ENCODE results near the gene ARL17B. TPM values are rescaled to one million over a fixed set of nuclear protein-coding genes. Genes with fewer than 3 reads are reported as not detected.
"Not testable (repeated sequence)": the region's sequence is repeated elsewhere in the genome, so short reads cannot be mapped to it uniquely, and the experiment has no call there.

ARL17B gene
- total RNA-seq, 1 donor from 2014 or later: 13.1 TPM

DNA sequence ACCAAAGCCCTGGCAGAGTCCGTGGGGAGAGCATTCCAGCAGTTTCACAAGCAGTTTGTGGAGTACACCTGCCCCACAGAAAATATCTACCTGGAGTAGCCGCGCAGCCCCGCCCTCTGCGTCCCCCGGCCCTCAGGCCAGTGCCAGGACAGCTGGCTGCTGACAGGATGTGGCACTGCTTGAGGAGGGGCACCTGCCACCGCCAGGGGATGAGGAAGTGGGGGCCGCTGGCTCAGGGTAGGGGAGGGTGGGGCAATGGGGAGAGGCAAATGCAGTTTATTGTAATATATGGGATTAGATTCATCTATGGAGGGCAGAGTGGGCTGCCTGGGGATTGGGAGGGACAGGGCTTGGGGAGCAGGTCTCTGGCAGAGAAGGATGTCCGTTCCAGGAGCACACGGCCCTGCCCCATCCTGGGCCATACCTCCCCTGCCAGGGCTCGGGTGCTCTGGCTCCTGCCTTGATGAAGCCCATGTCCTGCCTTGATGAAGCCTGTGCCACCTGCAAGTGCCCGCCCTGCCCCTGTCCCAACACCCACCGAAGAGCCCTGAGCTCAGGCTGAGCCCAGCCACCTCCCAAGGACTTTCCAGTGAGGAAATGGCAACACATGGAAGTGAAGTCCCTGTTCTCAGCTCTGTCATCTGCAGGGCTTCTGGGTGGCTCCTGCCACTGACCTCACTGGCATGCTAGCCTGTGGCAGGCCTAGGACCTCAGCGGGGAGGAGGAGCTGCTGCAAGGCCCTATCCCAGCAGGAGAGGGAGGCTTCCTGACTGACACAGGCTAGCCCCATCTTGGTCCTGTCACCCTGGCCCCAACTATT is 116.4 kb downstream of the ARL17B start:
- not testable (repeated sequence) for DNase-seq

DNA sequence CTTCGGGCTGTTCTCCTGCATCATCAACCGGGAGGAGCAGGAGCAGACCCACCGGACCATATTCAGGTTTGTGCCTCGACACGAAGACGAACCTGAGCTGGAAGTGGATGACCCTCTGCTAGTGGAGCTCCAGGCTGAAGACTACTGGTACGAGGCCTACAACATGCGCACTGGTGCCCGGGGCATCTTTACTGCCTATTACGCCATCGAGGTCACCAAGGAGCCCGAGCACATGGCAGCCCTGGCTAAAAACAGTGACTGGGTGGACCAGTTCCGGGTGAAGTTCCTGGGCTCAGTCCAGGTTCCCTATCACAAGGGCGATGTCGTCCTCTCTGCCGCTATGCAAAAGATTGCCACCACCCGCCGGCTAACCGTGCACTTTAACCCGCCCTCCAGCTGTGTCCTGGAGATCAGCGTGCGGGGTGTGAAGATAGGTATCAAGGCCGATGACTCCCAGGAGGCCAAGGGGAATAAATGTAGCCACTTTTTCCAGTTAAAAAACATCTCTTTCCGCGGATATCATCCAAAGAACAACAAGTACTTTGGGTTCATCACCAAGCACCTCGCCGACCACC is 117.1 kb downstream of the ARL17B start:
- DNase-seq: not testable (repeated sequence)

GRCh38 chr17:46243928-46244327 is 117.6 kb downstream of the ARL17B start:
- DNase-seq: not testable (repeated sequence)

GRCh38 chr17:46243505-46243904 is 118.1 kb downstream of the ARL17B start:
- DNase-seq: not testable (repeated sequence)

- not testable (repeated sequence) for DNase-seq
These were observed 130.2 kb downstream of the ARL17B start for GRCh38 chr17:46231359-46231758.

GRCh38 chr17:46225274-46225794 is 136.2 kb downstream of the ARL17B start:
- peak; percentile 93 for DNase-seq

GRCh38 chr17:46224864-46225263 is 136.7 kb downstream of the ARL17B start:
- DNase-seq: not testable (repeated sequence)

Other genes with a start within 250 kb of the ARL17B start
- 52.9 and 87.0 TPM in 2 replicates for gene KANSL1, start 168.3 kb downstream of the ARL17B start, total RNA-seq
- 0.60 and 1.9 TPM in 2 replicates for gene LRRC37A, start 66.6 kb downstream of the ARL17B start, total RNA-seq
- 3.0 and 5.1 TPM in 2 replicates for gene LRRC37A2, start 150.7 kb upstream of the ARL17B start, total RNA-seq
- gene ARL17A, start 217.9 kb upstream of the ARL17B start, total RNA-seq: 3.4 and 4.9 TPM in 2 replicates
- gene NSF, start 228.9 kb upstream of the ARL17B start, total RNA-seq: 40.2 and 55.7 TPM in 2 replicates